Vagina (tissue), 2 donors: ENCODE measurements around the gene SENP5. TPM values are rescaled to one million over a fixed set of nuclear protein-coding genes. Genes with fewer than 3 reads are reported as not detected.

ENCODE experiments used
- DNase-seq, 2 donors: peaks; one replicate each; pipeline ENCODE4 v3.0.0-alpha.2; 2017; ENCODE audit errors: extremely low spot score in 2 of 2
- H3K27ac ChIP-seq: fragments of 200-600 bp; sonication (generic); one replicate; pipeline ENCODE4 v1.5.1; 2019
- H3K27me3 ChIP-seq: fragments of 200-600 bp; sonication (generic); one replicate; pipeline ENCODE4 v1.5.1; 2019
- H3K36me3 ChIP-seq, 2 donors: fragments of 200-600 bp; sonication (generic); one replicate each; pipeline ENCODE4 v1.5.1; 2017 to 2019
- H3K4me1 ChIP-seq: fragments of 200-600 bp; sonication (generic); one replicate; pipeline ENCODE4 v1.5.1; 2019
- H3K4me3 ChIP-seq, 2 donors: fragments of 200-600 bp; sonication (generic); 1 replicate in 1 of 2; 2 replicates in 1 of 2; pipeline ENCODE4 v1.5.1; 2016 to 2019
- H3K9me3 ChIP-seq: fragments of 200-600 bp; sonication (generic); one replicate; pipeline ENCODE4 v1.5.1; 2019
- CTCF ChIP-seq, 3 experiments: fragments of 450-650 bp in 2 of 3; fragments of 200-600 bp in 1 of 3; sonication (generic) in 1 of 3; IDR thresholded peaks; one replicate each; pipeline ENCODE4 v1.5.1; 2017 to 2019; ENCODE audit warnings: antibody characterized with exemption in 3 of 3, mild to moderate bottlenecking in 2 of 3, moderate library complexity in 2 of 3
- POLR2A ChIP-seq, 2 donors: fragments of 450-650 bp; IDR thresholded peaks; one replicate each; pipeline ENCODE4 v1.6.1; 2017; ENCODE audit warnings: antibody characterized with exemption in 2 of 2, mild to moderate bottlenecking in 2 of 2, moderate library complexity in 2 of 2
- POLR2AphosphoS5 ChIP-seq, 2 donors: sonication (generic); formaldehyde crosslinking; IDR thresholded peaks; one replicate each; pipeline ENCODE4 v1.9.0; 2017; ENCODE audit warnings: antibody characterized with exemption in 2 of 2, mild to moderate bottlenecking in 2 of 2, low read depth in 1 of 2; ENCODE audit not compliant: insufficient read depth in 1 of 2
- intact Hi-C: fragments of 100-400 bp; cut with DNase I; formaldehyde crosslinking; loops from one replicate; pipeline ENCODE4 v1.15.1; 2023
- total RNA-seq: library from RNA; depleted of rRNA; stranded (reverse); fragments of >200 nt; gene quantifications from one replicate; pipeline ENCODE4 v1.2.3, GENCODE V29; 2016

Gene SENP5
- total RNA-seq, 1 donor from 2014 or later = 50.6 TPM

- Histone ChIP-seq H3K4me3 (no peak overlapping the region), H3K27me3 (no peaks in the 10 kb centered on the region), H3K27ac (no peak overlapping the region), H3K9me3 (no peaks in the 10 kb centered on the region), H3K36me3 (peaks cover 0 to 74% of the 10 kb centered on the region in 2 donors), H3K4me1 (peaks cover 8% of the 10 kb centered on the region)
- no peak for DNase-seq
- intact Hi-C loops = no loop called here
- no peak for TF ChIP-seq POLR2A (IDR thresholded peaks at IDR 0.05)
- TF ChIP-seq POLR2AphosphoS5 (IDR thresholded peaks at IDR 0.05; ENCODE audit: insufficient read depth in 1 of 2, low read depth in 1 of 2) = no peak
- no peak for TF ChIP-seq CTCF (IDR thresholded peaks at IDR 0.05)
These were observed 68.6 kb downstream of the SENP5 start for GRCh38 chr3:196936288-196936687.

- H3K27ac ChIP-seq = no peak overlapping the region
- H3K27me3 ChIP-seq = no peaks in the 10 kb centered on the region
- no peak overlapping the region for H3K4me3 ChIP-seq
- peaks cover 14% of the 10 kb centered on the region for H3K4me1 ChIP-seq
- DNase-seq = no peak
- intact Hi-C loops = no loop called here
- no peak for TF ChIP-seq POLR2AphosphoS5 (IDR thresholded peaks at IDR 0.05; ENCODE audit: insufficient read depth in 1 of 2, low read depth in 1 of 2)
- TF ChIP-seq POLR2A (IDR thresholded peaks at IDR 0.05) = no peak
- no peak for TF ChIP-seq CTCF (IDR thresholded peaks at IDR 0.05)
- no peaks in the 10 kb centered on the region for H3K9me3 ChIP-seq
- peaks cover 0 to 58% of the 10 kb centered on the region in 2 donors for H3K36me3 ChIP-seq
These were observed 70.4 kb downstream of the SENP5 start for GRCh38 chr3:196938124-196938523.

- H3K4me1 ChIP-seq = peaks cover 18% of the 10 kb centered on the region
- intact Hi-C loops = no loop called here
- no peak for DNase-seq
- no peak overlapping the region for H3K27ac ChIP-seq
- H3K9me3 ChIP-seq = no peaks in the 10 kb centered on the region
- TF ChIP-seq CTCF (IDR thresholded peaks at IDR 0.05) (no peak), POLR2AphosphoS5 (IDR thresholded peaks at IDR 0.05; ENCODE audit: insufficient read depth in 1 of 2, low read depth in 1 of 2) (no peak), POLR2A (IDR thresholded peaks at IDR 0.05) (no peak)
- peaks cover 0 to 54% of the 10 kb centered on the region in 2 donors for H3K36me3 ChIP-seq
- H3K27me3 ChIP-seq = no peaks in the 10 kb centered on the region
- no peak overlapping the region for H3K4me3 ChIP-seq
These were observed 70.9 kb downstream of the SENP5 start for GRCh38 chr3:196938576-196938975.

- H3K36me3 ChIP-seq = peaks cover 0 to 25% of the 10 kb centered on the region in 2 donors
- intact Hi-C loops = no loop called here
These were observed 74.1 kb downstream of the SENP5 start for GRCh38 chr3:196941729-196942225.

More at GRCh38 chr3:196941729-196942225, 74.1 kb downstream of the SENP5 start:
- H3K4me1 ChIP-seq = peaks cover 28% of the 10 kb centered on the region
- peak overlapping the region; percentile 88 to 98 for H3K4me3 ChIP-seq
- H3K9me3 ChIP-seq = no peaks in the 10 kb centered on the region
- no peaks in the 10 kb centered on the region for H3K27me3 ChIP-seq
- TF ChIP-seq CTCF (IDR thresholded peaks at IDR 0.05) (no peak), POLR2A (IDR thresholded peaks at IDR 0.05) (no peak), POLR2AphosphoS5 (IDR thresholded peaks at IDR 0.05; ENCODE audit: insufficient read depth in 1 of 2, low read depth in 1 of 2) (no peak)
- no peak for DNase-seq
- peak overlapping the region; percentile 84 for H3K27ac ChIP-seq
